ENCODE measurements around the gene CDX1.

Gene CDX1

GRCh38 chr5:150195736-150196485 is 29.3 kb downstream of the CDX1 start:
- TF ChIP-seq EZH2 (IDR thresholded peaks at IDR 0.05; ENCODE audit: borderline replicate concordance, low read length) (no peak), CTCF (IDR thresholded peaks at IDR 0.05; ENCODE audit: low read length) (no peak)
- no peaks in the 10 kb centered on the region for H3K4me1 ChIP-seq (ENCODE audit: insufficient read depth, low read length, severe bottlenecking)

GRCh38 chr5:150196514-150196913 is 29.9 kb downstream of the CDX1 start:
- H3K4me3 ChIP-seq (ENCODE audit: low read depth, low read length, poor library complexity, severe bottlenecking): no peak overlapping the region
- peaks cover 4% of the 10 kb centered on the region; the same call in 1 of the 2 replicates for H3K27me3 ChIP-seq (ENCODE audit: insufficient read depth, low read length)
- no peak overlapping the region for H3K27ac ChIP-seq (ENCODE audit: low read depth, low read length, poor library complexity, severe bottlenecking)
- no peaks in the 10 kb centered on the region for H3K9me3 ChIP-seq (ENCODE audit: low read length)
- H3F3A ChIP-seq (ENCODE audit: insufficient read depth, low read length): no peaks in the 10 kb centered on the region
- H3K4me1 ChIP-seq (ENCODE audit: insufficient read depth, low read length, severe bottlenecking): no peaks in the 10 kb centered on the region
- no peak overlapping the region for H3K4me2 ChIP-seq (ENCODE audit: low read length)
- no peak overlapping the region for H2AFZ ChIP-seq (ENCODE audit: low read length)
- H3K9me2 ChIP-seq (ENCODE audit: low read depth, low read length): no peaks in the 10 kb centered on the region
- TF ChIP-seq CTCF (IDR thresholded peaks at IDR 0.05; ENCODE audit: low read length) (no peak), EZH2 (IDR thresholded peaks at IDR 0.05; ENCODE audit: borderline replicate concordance, low read length) (no peak)
- H3K36me3 ChIP-seq (ENCODE audit: insufficient read depth, low read length): no peaks in the 10 kb centered on the region
- H3K9ac ChIP-seq (ENCODE audit: low read length): no peak overlapping the region
- no peaks in the 10 kb centered on the region for H3K79me2 ChIP-seq (ENCODE audit: insufficient read depth, low read length)
- H4K20me1 ChIP-seq (ENCODE audit: insufficient read depth, low read length): no peaks in the 10 kb centered on the region

More at GRCh38 chr5:150195736-150196485, 29.3 kb downstream of the CDX1 start:
- Histone ChIP-seq H3K4me2 (ENCODE audit: low read length) (no peak overlapping the region), H3K4me3 (ENCODE audit: low read depth, low read length, poor library complexity, severe bottlenecking) (no peak overlapping the region), H3K79me2 (ENCODE audit: insufficient read depth, low read length) (no peaks in the 10 kb centered on the region), H3K27ac (ENCODE audit: low read depth, low read length, poor library complexity, severe bottlenecking) (no peak overlapping the region), H3K9me3 (ENCODE audit: low read length) (no peaks in the 10 kb centered on the region), H3K9me2 (ENCODE audit: low read depth, low read length) (no peaks in the 10 kb centered on the region), H3K9ac (ENCODE audit: low read length) (no peak overlapping the region), H2AFZ (ENCODE audit: low read length) (no peak overlapping the region), H3F3A (ENCODE audit: insufficient read depth, low read length) (no peaks in the 10 kb centered on the region), H3K27me3 (ENCODE audit: insufficient read depth, low read length) (peaks cover 4% of the 10 kb centered on the region; the same call in 1 of the 2 replicates), H4K20me1 (ENCODE audit: insufficient read depth, low read length) (no peaks in the 10 kb centered on the region), H3K36me3 (ENCODE audit: insufficient read depth, low read length) (no peaks in the 10 kb centered on the region)

- Histone ChIP-seq H3K4me3 (ENCODE audit: low read depth, low read length, poor library complexity, severe bottlenecking) (no peak overlapping the region), H3F3A (ENCODE audit: insufficient read depth, low read length) (no peaks in the 10 kb centered on the region), H3K27me3 (ENCODE audit: insufficient read depth, low read length) (peaks cover 4% of the 10 kb centered on the region; the same call in 1 of the 2 replicates), H3K9ac (ENCODE audit: low read length) (no peak overlapping the region), H4K20me1 (ENCODE audit: insufficient read depth, low read length) (no peaks in the 10 kb centered on the region), H3K27ac (ENCODE audit: low read depth, low read length, poor library complexity, severe bottlenecking) (no peak overlapping the region), H3K79me2 (ENCODE audit: insufficient read depth, low read length) (no peaks in the 10 kb centered on the region), H3K36me3 (ENCODE audit: insufficient read depth, low read length) (no peaks in the 10 kb centered on the region), H3K4me1 (ENCODE audit: insufficient read depth, low read length, severe bottlenecking) (no peaks in the 10 kb centered on the region), H2AFZ (ENCODE audit: low read length) (no peak overlapping the region), H3K9me2 (ENCODE audit: low read depth, low read length) (no peaks in the 10 kb centered on the region), H3K4me2 (ENCODE audit: low read length) (no peak overlapping the region), H3K9me3 (ENCODE audit: low read length) (no peaks in the 10 kb centered on the region)
- TF ChIP-seq EZH2 (IDR thresholded peaks at IDR 0.05; ENCODE audit: borderline replicate concordance, low read length) (no peak), CTCF (IDR thresholded peaks at IDR 0.05; ENCODE audit: low read length) (no peak)
Observed at GRCh38 chr5:150196986-150197385, 30.4 kb downstream of the CDX1 start.

Data from OCI-LY1 (cell line).